Endothelial cell of umbilical vein (primary cell): Measurements from ENCODE around the gene TOMM40. TPM values are rescaled to one million over a fixed set of nuclear protein-coding genes. Genes with fewer than 3 reads are reported as not detected.

Experiments used
- BruUV-seq: library from RNA; stranded (reverse); fragments of 400-500 nt; replicated peaks from 2 replicates; lab custom pipeline; 2021; lab: Mats Ljungman, UMichigan
- CTCF ChIA-PET: fragments of 300-600, 350-600 bp; sonication (Branson Sonifier 250); formaldehyde crosslinking; loops from one replicate; lab custom pipeline; 2021; ENCODE audit warnings: antibody characterized with exemption, inconsistent platforms; lab: Charles Lee
- POLR2A ChIA-PET: fragments of 300-600, 350-600 bp; sonication (Branson Sonifier 250); formaldehyde crosslinking; loops from one replicate; lab custom pipeline; 2021; ENCODE audit warnings: antibody characterized with exemption, inconsistent platforms; lab: Charles Lee
- DNase-seq: peaks from one replicate; pipeline ENCODE4 v3.0.0-alpha.2; 2011; ENCODE audit warnings: low read depth, low spot score
- FAIRE-seq: peaks from 2 replicates; lab custom pipeline; 2011; peaks lifted over from hg19 to GRCh38; lab: Jason Lieb, UNC
- H2AFZ ChIP-seq: 2 replicates; pipeline ENCODE4 v1.6.0; 2012; ENCODE audit warnings: low read depth, low read length, control low read depth, inconsistent platforms
- H3K27ac ChIP-seq: 2 replicates; pipeline ENCODE4 v1.5.1; 2011; ENCODE audit warnings: low read depth, mild to moderate bottlenecking, control low read depth, low read length, moderate library complexity; ENCODE audit not compliant: insufficient read depth
- H3K27me3 ChIP-seq, 2 experiments: 2 replicates each; pipeline versions ENCODE4 v1.6.0 to v1.6.1; 2011; ENCODE audit warnings: low read length in 2 of 2, mixed read lengths in 1 of 2; ENCODE audit not compliant: control insufficient read depth in 2 of 2, insufficient read depth in 2 of 2
- H3K36me3 ChIP-seq, 2 experiments: 2 replicates in 1 of 2; 3 replicates in 1 of 2; pipeline ENCODE4 v1.5.1; 2011; ENCODE audit warnings: low read length in 2 of 2, mild to moderate bottlenecking in 1 of 2, moderate library complexity in 1 of 2; ENCODE audit not compliant: control insufficient read depth in 2 of 2, insufficient read depth in 2 of 2; ENCODE audit errors: extremely low read depth in 1 of 2
- H3K4me1 ChIP-seq: 3 replicates; pipeline ENCODE4 v1.5.1; 2011; ENCODE audit warnings: mild to moderate bottlenecking, low read length; ENCODE audit not compliant: control insufficient read depth, insufficient read depth; ENCODE audit errors: extremely low read depth
- H3K4me2 ChIP-seq: 2 replicates; pipeline ENCODE4 v1.6.1; 2011; ENCODE audit warnings: low read length, control low read depth, mixed read lengths; ENCODE audit not compliant: insufficient read depth
- H3K4me3 ChIP-seq, 3 experiments: fragments of 200-600 bp in 1 of 3; sonication (generic), shearing (Covaris generic) in 1 of 3; replicated peaks in 1 of 3; 2 replicates each; pipeline ENCODE4 v1.5.1; 2011 to 2016; ENCODE audit warnings: control low read depth in 3 of 3, low read length in 3 of 3, mild to moderate bottlenecking in 2 of 3, inconsistent platforms in 1 of 3, low read depth in 1 of 3, moderate library complexity in 1 of 3; ENCODE audit not compliant: insufficient read depth in 1 of 3
- H3K79me2 ChIP-seq: 2 replicates; pipeline ENCODE4 v1.6.0; 2012; ENCODE audit warnings: low read length, inconsistent platforms; ENCODE audit not compliant: control insufficient read depth, insufficient read depth
- H3K9ac ChIP-seq: replicated peaks from 2 replicates; pipeline ENCODE3; 2011; ENCODE audit warnings: low read length, control low read depth; ENCODE audit not compliant: insufficient read depth; ENCODE audit errors: extremely low read depth
- H3K9me1 ChIP-seq: replicated peaks from 3 replicates; pipeline ENCODE4 v1.6.0; 2011; ENCODE audit warnings: mild to moderate bottlenecking, low read length; ENCODE audit not compliant: control insufficient read depth, insufficient read depth; ENCODE audit errors: extremely low read depth
- H3K9me3 ChIP-seq: replicated peaks from 2 replicates; pipeline ENCODE4 v1.5.1; 2012; ENCODE audit warnings: low read length, inconsistent platforms; ENCODE audit not compliant: control insufficient read depth, insufficient read depth
- H4K20me1 ChIP-seq: replicated peaks from 2 replicates; pipeline ENCODE3; 2011; ENCODE audit warnings: mild to moderate bottlenecking, low read length; ENCODE audit not compliant: control insufficient read depth, insufficient read depth; ENCODE audit errors: extremely low read depth
- EZH2 ChIP-seq: IDR thresholded peaks from 2 replicates; pipeline ENCODE4 v1.6.1; 2012; ENCODE audit warnings: borderline replicate concordance, low read depth, mild to moderate bottlenecking, moderate library complexity, low read length, inconsistent platforms; ENCODE audit not compliant: severe bottlenecking
- FOS ChIP-seq: IDR thresholded peaks from 2 replicates; pipeline ENCODE4 v1.6.1; 2011; ENCODE audit warnings: mild to moderate bottlenecking, low read length, moderate library complexity, borderline replicate concordance; ENCODE audit not compliant: insufficient read depth
- GATA2 ChIP-seq: IDR thresholded peaks from 2 replicates; pipeline ENCODE4 v1.7.0; 2011; ENCODE audit warnings: low read depth, mild to moderate bottlenecking, moderate library complexity, mixed read lengths, low read length; ENCODE audit not compliant: insufficient read length, insufficient read depth
- JUN ChIP-seq: IDR thresholded peaks from 2 replicates; pipeline ENCODE4 v1.6.1; 2011; ENCODE audit warnings: borderline replicate concordance, low read depth; ENCODE audit not compliant: insufficient read length, insufficient read depth
- MYC ChIP-seq: IDR thresholded peaks from one replicate; pipeline ENCODE4 v1.6.1; 2011; ENCODE audit warnings: mild to moderate bottlenecking, low read depth, low read length
- POLR2A ChIP-seq: IDR thresholded peaks from 2 replicates; pipeline ENCODE4 v1.6.1; 2012; ENCODE audit warnings: low read depth, mild to moderate bottlenecking, control low read depth, low read length
- POLR2AphosphoS5 ChIP-seq: IDR thresholded peaks from 2 replicates; pipeline ENCODE4 v1.6.1; 2012; ENCODE audit warnings: low read depth, mild to moderate bottlenecking, control low read depth, low read length, moderate library complexity; ENCODE audit not compliant: insufficient read depth
- dilution Hi-C: fragments of 300-500 bp; cut with MboI; formaldehyde crosslinking; loops from one replicate; pipeline ENCODE4 v1.15.0; 2019; ENCODE audit warnings: low sequenced_read_pairs; ENCODE audit not compliant: extremely low pct_ligation_motif_present
- intact Hi-C: fragments of 100-400 bp; cut with micrococcal nuclease; formaldehyde crosslinking; loops from one replicate; pipeline ENCODE4 v1.10.0; 2022
- polyA plus RNA-seq, 4 experiments: library from polyadenylated mRNA; depleted of rRNA in 3 of 4; stranded (reverse) in 3 of 4; unstranded in 1 of 4; fragments of >200 nt; gene quantifications; 2 replicates each; pipeline versions ENCODE4 v1.2.1 to v1.2.3, GENCODE V29; 2011 to 2012; ENCODE audit warnings: missing spikeins in 1 of 4
- total RNA-seq: library from RNA; stranded (reverse); gene quantifications from 2 replicates; pipeline ENCODE4 v1.2.3, GENCODE V29; 2021
- TF ChIP-seq, protein P1 (sequence below): IDR thresholded peaks from 2 replicates; pipeline ENCODE4 v1.6.1; 2011; ENCODE audit not compliant: insufficient read depth, insufficient read length
- TF ChIP-seq, protein P2 (sequence below), 2 donors: IDR thresholded peaks; 1 replicate in 1 of 2; 2 replicates in 1 of 2; pipeline ENCODE4 v1.5.1; 2011; ENCODE audit warnings: low read length in 2 of 2, mild to moderate bottlenecking in 2 of 2, moderate library complexity in 2 of 2, control low read depth in 1 of 2, inconsistent platforms in 1 of 2, low read depth in 1 of 2; ENCODE audit not compliant: insufficient read depth in 1 of 2; ENCODE audit errors: extremely low read depth in 1 of 2

Gene TOMM40
- total and polyA plus RNA-seq, 2 donors (not counting 3 experiments of a cell fraction or from before 2014, with no cell fraction given) = 71.8 to 90.7 TPM

DNA sequence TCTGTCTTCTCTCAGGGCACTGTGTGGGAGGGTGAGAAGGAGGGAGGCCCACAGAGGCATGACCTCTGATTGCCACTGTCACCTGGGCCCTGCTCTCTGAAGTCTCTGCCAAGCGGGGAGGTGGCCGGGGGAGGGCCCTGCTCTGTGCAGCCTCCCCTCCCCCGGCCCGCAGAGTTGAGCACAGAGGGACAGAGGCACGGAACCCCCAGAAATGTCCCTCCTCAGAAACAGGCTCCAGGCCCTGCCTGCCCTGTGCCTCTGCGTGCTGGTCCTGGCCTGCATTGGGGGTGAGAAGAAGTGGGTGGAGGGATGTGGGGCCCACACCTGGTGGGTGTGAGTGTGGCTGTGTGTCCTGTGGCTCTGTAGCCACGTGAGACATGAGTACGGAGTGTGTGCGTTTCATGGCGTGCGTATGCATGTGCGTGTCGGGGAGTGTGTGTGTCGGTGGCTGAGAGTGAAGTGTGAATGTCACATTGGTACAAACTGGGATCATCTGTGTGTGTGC, 51.1 kb downstream of the TOMM40 start, which contains the start of gene APOC4:
TSS of gene APOC4 (plus strand) at position 171 of the 505 bp plus-strand sequence. CDS start at position 212, 41 bp downstream.
- no peaks in the 10 kb centered on the region for H3K9me1 ChIP-seq
- no peaks in the 10 kb centered on the region for H4K20me1 ChIP-seq
- H3K4me2 ChIP-seq = no peak within 1 kb of the TSS
- H3K9me3 ChIP-seq = no peaks in the 10 kb centered on the region
- TF ChIP-seq GATA2 = no peak
- no peak for TF ChIP-seq JUN
- TF ChIP-seq EZH2 = no peak
- TF ChIP-seq, protein P1, sequence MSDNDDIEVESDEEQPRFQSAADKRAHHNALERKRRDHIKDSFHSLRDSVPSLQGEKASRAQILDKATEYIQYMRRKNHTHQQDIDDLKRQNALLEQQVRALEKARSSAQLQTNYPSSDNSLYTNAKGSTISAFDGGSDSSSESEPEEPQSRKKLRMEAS = no peak
- no peak for TF ChIP-seq POLR2AphosphoS5
- TF ChIP-seq MYC = no peak
- TF ChIP-seq, protein P2, sequence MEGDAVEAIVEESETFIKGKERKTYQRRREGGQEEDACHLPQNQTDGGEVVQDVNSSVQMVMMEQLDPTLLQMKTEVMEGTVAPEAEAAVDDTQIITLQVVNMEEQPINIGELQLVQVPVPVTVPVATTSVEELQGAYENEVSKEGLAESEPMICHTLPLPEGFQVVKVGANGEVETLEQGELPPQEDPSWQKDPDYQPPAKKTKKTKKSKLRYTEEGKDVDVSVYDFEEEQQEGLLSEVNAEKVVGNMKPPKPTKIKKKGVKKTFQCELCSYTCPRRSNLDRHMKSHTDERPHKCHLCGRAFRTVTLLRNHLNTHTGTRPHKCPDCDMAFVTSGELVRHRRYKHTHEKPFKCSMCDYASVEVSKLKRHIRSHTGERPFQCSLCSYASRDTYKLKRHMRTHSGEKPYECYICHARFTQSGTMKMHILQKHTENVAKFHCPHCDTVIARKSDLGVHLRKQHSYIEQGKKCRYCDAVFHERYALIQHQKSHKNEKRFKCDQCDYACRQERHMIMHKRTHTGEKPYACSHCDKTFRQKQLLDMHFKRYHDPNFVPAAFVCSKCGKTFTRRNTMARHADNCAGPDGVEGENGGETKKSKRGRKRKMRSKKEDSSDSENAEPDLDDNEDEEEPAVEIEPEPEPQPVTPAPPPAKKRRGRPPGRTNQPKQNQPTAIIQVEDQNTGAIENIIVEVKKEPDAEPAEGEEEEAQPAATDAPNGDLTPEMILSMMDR (IDR thresholded peaks at IDR 0.05; ENCODE audit: extremely low read depth in 1 of 2, insufficient read depth in 1 of 2, low read depth in 1 of 2, low read length in 2 of 2) = no peak
- TF ChIP-seq FOS = no peak
- TF ChIP-seq POLR2A = no peak
- no peak within 1 kb of the TSS for H3K27ac ChIP-seq
- H3K4me3 ChIP-seq = no peak within 1 kb of the TSS
- H3K9ac ChIP-seq = no peak within 1 kb of the TSS
- ChIA-PET POLR2A (no interaction called here), CTCF (no interaction called here)
- dilution Hi-C loops = no loop called here
- H3K27me3 ChIP-seq = no peaks in the 10 kb centered on the region
- H2AFZ ChIP-seq = no peak within 1 kb of the TSS
- no peaks in the 10 kb centered on the region for H3K79me2 ChIP-seq
- intact Hi-C loops = no loop called here
- DNase-seq (no peak), FAIRE-seq (no peak)
- no peaks in the 10 kb centered on the region for H3K4me1 ChIP-seq
- H3K36me3 ChIP-seq = no peaks in the 10 kb centered on the region
- no TSS peak for BruUV-seq
